OCI-LY7 (cell line): Measurements from ENCODE around the gene SENP6. TPM values are rescaled to one million over a fixed set of nuclear protein-coding genes. Genes with fewer than 3 reads are reported as not detected.

Experiments used
- BruUV-seq: library from RNA; stranded (reverse); fragments of 400-500 nt; replicated peaks from 2 replicates; lab custom pipeline; 2021; lab: Mats Ljungman, UMichigan
- CTCF ChIA-PET: fragments of 300-600 bp; sonication (Branson Sonifier 250); formaldehyde crosslinking; loops from one replicate; lab custom pipeline; 2022; ENCODE audit warnings: antibody characterized with exemption; ENCODE audit not compliant: unreplicated experiment; lab: Charles Lee
- POLR2A ChIA-PET: fragments of 300-600 bp; sonication (Branson Sonifier 250); formaldehyde crosslinking; loops from one replicate; lab custom pipeline; 2022; ENCODE audit warnings: antibody characterized with exemption; lab: Charles Lee
- DNase-seq: peaks from one replicate; pipeline ENCODE4 v3.0.0-alpha.2; 2015; ENCODE audit warnings: low spot score
- H2AFZ ChIP-seq: fragments of 200-600 bp; sonication (generic), shearing (Covaris generic); 2 replicates; pipeline ENCODE4 v1.6.1; 2014; ENCODE audit warnings: mild to moderate bottlenecking, antibody characterized with exemption, low read length, moderate library complexity
- H3K27ac ChIP-seq: fragments of 200-600 bp; sonication (generic); 2 replicates; pipeline ENCODE4 v1.5.1; 2014; ENCODE audit warnings: mixed run types, low read depth, mild to moderate bottlenecking, moderate library complexity, low read length, inconsistent platforms; ENCODE audit not compliant: poor library complexity, severe bottlenecking
- H3K36me3 ChIP-seq: fragments of 200-600 bp; sonication (generic); 2 replicates; pipeline ENCODE4 v1.6.1; 2014; ENCODE audit warnings: mild to moderate bottlenecking, antibody characterized with exemption, low read length, moderate library complexity, mixed read lengths; ENCODE audit not compliant: insufficient read depth
- H3K4me1 ChIP-seq: fragments of 200-600 bp; sonication (generic); 2 replicates; pipeline ENCODE4 v1.5.1; 2014; ENCODE audit warnings: mild to moderate bottlenecking, low read length; ENCODE audit not compliant: insufficient read depth, poor library complexity, severe bottlenecking
- H3K4me2 ChIP-seq: fragments of 200-600 bp; sonication (generic); 2 replicates; pipeline ENCODE4 v1.6.1; 2014; ENCODE audit warnings: mild to moderate bottlenecking, low read length
- H3K4me3 ChIP-seq: fragments of 200-600 bp; sonication (generic); 2 replicates; pipeline ENCODE4 v1.5.1; 2014; ENCODE audit warnings: mild to moderate bottlenecking, low read depth, low read length; ENCODE audit not compliant: poor library complexity, severe bottlenecking
- H3K79me2 ChIP-seq: fragments of 200-600 bp; sonication (generic); 2 replicates; pipeline ENCODE4 v1.6.1; 2016; ENCODE audit warnings: low read depth, mild to moderate bottlenecking, low read length, moderate library complexity, mixed read lengths; ENCODE audit not compliant: insufficient read depth
- H3K9me2 ChIP-seq: fragments of 200-600 bp; sonication (generic); 2 replicates; pipeline ENCODE4 v1.6.1; 2016; ENCODE audit warnings: mild to moderate bottlenecking, low read length, mixed read lengths; ENCODE audit not compliant: insufficient read depth
- H3K9me3 ChIP-seq: fragments of 200-600 bp; sonication (generic); 2 replicates; pipeline ENCODE4 v1.6.1; 2014; ENCODE audit warnings: mild to moderate bottlenecking, mixed run types, low read length, mixed read lengths
- H4K20me1 ChIP-seq: fragments of 200-600 bp; sonication (generic); 2 replicates; pipeline ENCODE4 v1.6.1; 2014; ENCODE audit warnings: mild to moderate bottlenecking, antibody characterized with exemption, low read length, moderate library complexity, mixed read lengths; ENCODE audit not compliant: insufficient read depth
- EZH2phosphoT487 ChIP-seq: fragments of 200-600 bp; sonication (generic); IDR thresholded peaks from 2 replicates; pipeline ENCODE4 v1.6.1; 2018; ENCODE audit warnings: low read depth, borderline replicate concordance, mild to moderate bottlenecking, mixed run types, antibody characterized with exemption, low read length, moderate library complexity, mixed read lengths
- intact Hi-C: fragments of 100-400 bp; cut with micrococcal nuclease; formaldehyde crosslinking; loops from one replicate; pipeline ENCODE4 v1.10.0; 2022; ENCODE audit not compliant: unreplicated experiment
- total RNA-seq, 2 experiments: library from RNA; depleted of rRNA in 1 of 2; stranded (reverse); fragments of >200 nt in 1 of 2; shearing (Covaris generic) in 1 of 2; gene quantifications; 2 replicates each; pipeline ENCODE4 v1.2.3, GENCODE V29; 2014 to 2022
- TF ChIP-seq, protein P1 (sequence below): fragments of 200-600 bp; sonication (generic); conservative IDR thresholded peaks from 2 replicates; pipeline ENCODE4 v1.5.1; 2014; ENCODE audit warnings: mild to moderate bottlenecking, antibody characterized with exemption, low read length, moderate library complexity, mixed read lengths

Gene SENP6
- total RNA-seq, 2 experiments from 2014 or later = 61.1 to 85.4 TPM

DNA sequence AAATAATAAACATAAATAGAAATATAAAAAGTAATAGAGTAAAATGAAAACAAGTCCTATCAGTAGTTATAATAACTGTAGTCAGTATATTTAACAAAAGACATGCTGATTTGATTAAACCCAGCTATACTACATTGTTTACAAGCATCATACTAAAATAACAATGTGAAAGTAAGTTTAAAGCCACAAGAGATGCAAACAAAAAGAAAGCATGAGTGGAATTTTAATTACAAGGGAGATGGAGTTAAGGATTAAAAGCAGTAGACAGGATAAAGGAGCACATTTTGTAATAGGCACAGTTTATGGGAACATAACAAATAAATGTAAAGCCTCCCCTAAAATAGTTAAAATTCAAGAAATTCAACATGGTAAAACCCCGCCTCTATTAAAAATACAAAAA lies 41.5 kb downstream of the SENP6 start:
- no peak for DNase-seq
- Histone ChIP-seq H4K20me1 (no peaks in the 10 kb centered on the region), H2AFZ (no peak overlapping the region), H3K27ac (no peak overlapping the region), H3K9me2 (no peaks in the 10 kb centered on the region), H3K4me1 (no peaks in the 10 kb centered on the region), H3K4me3 (no peak overlapping the region), H3K4me2 (no peak overlapping the region), H3K36me3 (peaks cover 65% of the 10 kb centered on the region), H3K79me2 (no peaks in the 10 kb centered on the region; the same call in 1 of the 2 replicates), H3K9me3 (no peaks in the 10 kb centered on the region)
- ChIA-PET POLR2A (no interaction called here), CTCF (no interaction called here)
- TF ChIP-seq EZH2phosphoT487 = no peak
- intact Hi-C loops = no loop called here
- TSS peak; percentile 34 for BruUV-seq

DNA sequence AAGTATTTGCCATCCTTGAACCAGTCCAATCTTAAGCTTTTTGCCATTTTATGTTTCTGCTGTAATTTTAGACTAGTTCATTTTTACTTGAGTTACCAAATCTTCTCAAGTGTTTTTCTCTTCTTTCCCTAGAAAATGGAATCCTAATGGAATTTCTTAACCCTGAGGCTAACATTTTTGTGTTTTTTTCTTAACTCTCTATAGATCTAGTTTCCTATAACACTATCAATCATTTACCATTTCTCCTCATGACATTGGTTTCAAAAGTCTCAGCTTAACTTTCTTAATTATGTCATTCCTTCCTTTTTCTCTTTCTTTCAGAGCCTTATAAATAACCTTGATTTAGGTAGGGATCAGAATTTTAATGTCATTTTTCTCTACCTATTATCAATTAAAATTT lies 54.8 kb downstream of the SENP6 start:
- Histone ChIP-seq H4K20me1 (no peaks in the 10 kb centered on the region), H3K4me1 (no peaks in the 10 kb centered on the region), H3K9me2 (no peaks in the 10 kb centered on the region), H3K79me2 (no peaks in the 10 kb centered on the region), H2AFZ (no peak overlapping the region), H3K4me3 (no peak overlapping the region), H3K9me3 (no peaks in the 10 kb centered on the region), H3K27ac (no peak overlapping the region), H3K4me2 (no peak overlapping the region), H3K36me3 (peaks cover 65% of the 10 kb centered on the region)
- no TSS peak for BruUV-seq
- no peak for DNase-seq
- ChIA-PET CTCF (no interaction called here), POLR2A (interaction anchor here (1.0 to 3.0 kb wide), 6 partner anchors 9 to 42 kb away, joined by 3 to 19 read pairs (median 3); no protein-coding TSS in a partner anchor)
- TF ChIP-seq, protein P1, sequence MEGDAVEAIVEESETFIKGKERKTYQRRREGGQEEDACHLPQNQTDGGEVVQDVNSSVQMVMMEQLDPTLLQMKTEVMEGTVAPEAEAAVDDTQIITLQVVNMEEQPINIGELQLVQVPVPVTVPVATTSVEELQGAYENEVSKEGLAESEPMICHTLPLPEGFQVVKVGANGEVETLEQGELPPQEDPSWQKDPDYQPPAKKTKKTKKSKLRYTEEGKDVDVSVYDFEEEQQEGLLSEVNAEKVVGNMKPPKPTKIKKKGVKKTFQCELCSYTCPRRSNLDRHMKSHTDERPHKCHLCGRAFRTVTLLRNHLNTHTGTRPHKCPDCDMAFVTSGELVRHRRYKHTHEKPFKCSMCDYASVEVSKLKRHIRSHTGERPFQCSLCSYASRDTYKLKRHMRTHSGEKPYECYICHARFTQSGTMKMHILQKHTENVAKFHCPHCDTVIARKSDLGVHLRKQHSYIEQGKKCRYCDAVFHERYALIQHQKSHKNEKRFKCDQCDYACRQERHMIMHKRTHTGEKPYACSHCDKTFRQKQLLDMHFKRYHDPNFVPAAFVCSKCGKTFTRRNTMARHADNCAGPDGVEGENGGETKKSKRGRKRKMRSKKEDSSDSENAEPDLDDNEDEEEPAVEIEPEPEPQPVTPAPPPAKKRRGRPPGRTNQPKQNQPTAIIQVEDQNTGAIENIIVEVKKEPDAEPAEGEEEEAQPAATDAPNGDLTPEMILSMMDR = no peak
- no peak for TF ChIP-seq EZH2phosphoT487
- intact Hi-C loops = no loop called here

DNA sequence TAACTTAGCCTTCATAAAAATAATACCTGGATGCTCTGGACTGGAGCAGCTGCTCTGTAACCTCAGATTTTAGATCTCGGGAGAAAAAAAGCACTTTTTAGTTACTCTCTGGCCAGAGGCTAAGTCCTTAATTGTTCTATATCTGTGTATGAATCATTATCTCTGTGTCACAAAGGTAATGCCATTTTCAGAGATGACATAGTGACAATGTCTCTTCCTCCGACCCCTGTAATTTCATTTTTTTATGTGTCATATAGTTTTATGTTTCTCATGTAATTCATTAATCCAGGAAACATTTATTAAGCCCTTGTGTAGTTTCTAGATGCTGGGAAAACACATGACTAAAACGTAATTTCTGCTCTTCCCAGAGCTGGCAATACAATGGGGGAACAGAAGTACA lies 55.6 kb downstream of the SENP6 start:
- Histone ChIP-seq H2AFZ (no peak overlapping the region), H3K4me1 (no peaks in the 10 kb centered on the region), H3K4me3 (no peak overlapping the region), H3K36me3 (peaks cover 64% of the 10 kb centered on the region), H3K27ac (no peak overlapping the region), H4K20me1 (no peaks in the 10 kb centered on the region), H3K4me2 (no peak overlapping the region), H3K9me3 (no peaks in the 10 kb centered on the region), H3K9me2 (no peaks in the 10 kb centered on the region), H3K79me2 (no peaks in the 10 kb centered on the region)
- no TSS peak for BruUV-seq
- ChIA-PET POLR2A (interaction anchor here (0.6 to 3.0 kb wide), 6 partner anchors 9 to 181 kb away, joined by 3 to 19 read pairs (median 4); no protein-coding TSS in a partner anchor), CTCF (no interaction called here)
- intact Hi-C loops = no loop called here
- TF ChIP-seq, protein P1 = no peak
- no peak for TF ChIP-seq EZH2phosphoT487
- DNase-seq = no peak
